ENCODE data around the gene RALY. TPM values are rescaled to one million over a fixed set of nuclear protein-coding genes. Genes with fewer than 3 reads are reported as not detected.

RALY gene
- total RNA-seq, 2 experiments from 2014 or later, result 136 to 163 TPM

- no peaks in the 10 kb centered on the region for H3K9me2 ChIP-seq (ENCODE audit: insufficient read depth, low read length)
- no peaks in the 10 kb centered on the region for H4K20me1 ChIP-seq (ENCODE audit: insufficient read depth, low read length)
- H3K4me3 ChIP-seq (ENCODE audit: low read depth, low read length, poor library complexity, severe bottlenecking), result no peak overlapping the region
- CTCF ChIA-PET (ENCODE audit: unreplicated experiment), result no interaction called here
- no peak overlapping the region for H3K4me2 ChIP-seq (ENCODE audit: low read length)
- POLR2A ChIA-PET, result interaction anchor here (0.6 to 1.2 kb wide), 3 partner anchors 148 to 173 kb away, joined by 3 read pairs; no protein-coding TSS in a partner anchor
- no peak for DNase-seq (ENCODE audit: low spot score)
- no TSS peak for BruUV-seq (replicated peaks)
- no peak for TF ChIP-seq CTCF (conservative IDR thresholded peaks at IDR 0.05; ENCODE audit: low read length)
- no peak for TF ChIP-seq EZH2phosphoT487 (IDR thresholded peaks at IDR 0.05; ENCODE audit: borderline replicate concordance, low read depth, low read length)
- no peaks in the 10 kb centered on the region for H3K9me3 ChIP-seq (ENCODE audit: low read length)
- H2AFZ ChIP-seq (ENCODE audit: low read length), result no peak overlapping the region
- intact Hi-C loops (cut with micrococcal nuclease; ENCODE audit: unreplicated experiment), result no loop called here
- no peaks in the 10 kb centered on the region for H3K79me2 ChIP-seq (ENCODE audit: insufficient read depth, low read depth, low read length)
- H3K4me1 ChIP-seq (ENCODE audit: insufficient read depth, low read length, poor library complexity, severe bottlenecking), result peaks cover 23% of the 10 kb centered on the region
- no peak overlapping the region for H3K27ac ChIP-seq (ENCODE audit: low read depth, low read length, poor library complexity, severe bottlenecking)
- peaks cover 99% of the 10 kb centered on the region for H3K36me3 ChIP-seq (ENCODE audit: insufficient read depth, low read length)
These were observed 84.8 kb downstream of the RALY start for GRCh38 chr20:34078540-34078939.

- intact Hi-C loops (cut with micrococcal nuclease; ENCODE audit: unreplicated experiment), result loop anchor here (5.0 kb wide), 1 partner anchor 288 kb away; no protein-coding TSS in a partner anchor
- Histone ChIP-seq H3K4me2 (ENCODE audit: low read length) (no peak overlapping the region), H3K9me3 (ENCODE audit: low read length) (no peaks in the 10 kb centered on the region), H3K4me3 (ENCODE audit: low read depth, low read length, poor library complexity, severe bottlenecking) (no peak overlapping the region), H2AFZ (ENCODE audit: low read length) (no peak overlapping the region), H3K79me2 (ENCODE audit: insufficient read depth, low read depth, low read length) (no peaks in the 10 kb centered on the region), H4K20me1 (ENCODE audit: insufficient read depth, low read length) (no peaks in the 10 kb centered on the region), H3K36me3 (ENCODE audit: insufficient read depth, low read length) (peaks cover 96% of the 10 kb centered on the region), H3K9me2 (ENCODE audit: insufficient read depth, low read length) (no peaks in the 10 kb centered on the region), H3K27ac (ENCODE audit: low read depth, low read length, poor library complexity, severe bottlenecking) (no peak overlapping the region), H3K4me1 (ENCODE audit: insufficient read depth, low read length, poor library complexity, severe bottlenecking) (peaks cover 35% of the 10 kb centered on the region)
- DNase-seq (ENCODE audit: low spot score), result no peak
- TF ChIP-seq CTCF (conservative IDR thresholded peaks at IDR 0.05; ENCODE audit: low read length) (no peak), EZH2phosphoT487 (IDR thresholded peaks at IDR 0.05; ENCODE audit: borderline replicate concordance, low read depth, low read length) (no peak)
- CTCF ChIA-PET (ENCODE audit: unreplicated experiment), result interaction anchor here (0.6 kb wide), 1 partner anchor 301 kb away, joined by 3 read pairs; no protein-coding TSS in a partner anchor
- POLR2A ChIA-PET, result no interaction called here
- BruUV-seq (replicated peaks), result no TSS peak
These were observed 86.1 kb downstream of the RALY start for GRCh38 chr20:34079818-34080217.

- Histone ChIP-seq H3K36me3 (ENCODE audit: insufficient read depth, low read length) (peaks cover 96% of the 10 kb centered on the region), H2AFZ (ENCODE audit: low read length) (no peak overlapping the region), H3K4me1 (ENCODE audit: insufficient read depth, low read length, poor library complexity, severe bottlenecking) (peaks cover 39% of the 10 kb centered on the region), H3K9me2 (ENCODE audit: insufficient read depth, low read length) (no peaks in the 10 kb centered on the region), H3K4me2 (ENCODE audit: low read length) (peak overlapping the region; percentile 68; the same call in 1 of the 2 replicates), H3K27ac (ENCODE audit: low read depth, low read length, poor library complexity, severe bottlenecking) (peak overlapping the region; percentile 87), H3K9me3 (ENCODE audit: low read length) (no peaks in the 10 kb centered on the region), H3K79me2 (ENCODE audit: insufficient read depth, low read depth, low read length) (peaks cover 9% of the 10 kb centered on the region; the same call in 1 of the 2 replicates), H3K4me3 (ENCODE audit: low read depth, low read length, poor library complexity, severe bottlenecking) (no peak overlapping the region), H4K20me1 (ENCODE audit: insufficient read depth, low read length) (no peaks in the 10 kb centered on the region)
- no peak for DNase-seq (ENCODE audit: low spot score)
- CTCF ChIA-PET (ENCODE audit: unreplicated experiment), result interaction anchor here (0.5 kb wide), 1 partner anchor 219 kb away, joined by 3 read pairs; no protein-coding TSS in a partner anchor
- POLR2A ChIA-PET, result interaction anchor here (1.0 to 1.3 kb wide), 4 partner anchors 15 to 44 kb away, joined by 3 to 4 read pairs (median 3); no protein-coding TSS in a partner anchor
- intact Hi-C loops (cut with micrococcal nuclease; ENCODE audit: unreplicated experiment), result loop anchor here (5.0 kb wide), 1 partner anchor 290 kb away; no protein-coding TSS in a partner anchor
- TF ChIP-seq EZH2phosphoT487 (IDR thresholded peaks at IDR 0.05; ENCODE audit: borderline replicate concordance, low read depth, low read length) (no peak), CTCF (conservative IDR thresholded peaks at IDR 0.05; ENCODE audit: low read length) (no peak)
- BruUV-seq (replicated peaks), result no TSS peak
These were observed 88.6 kb downstream of the RALY start for GRCh38 chr20:34082232-34082887.
